HEK293T (cell line): Measurements from ENCODE around the gene FAM107B.

Source experiments
- ARNT ChIP-seq: fragments of 450-650 bp; IDR thresholded peaks from 2 replicates; pipeline ENCODE4 v1.6.1; 2017; ENCODE audit warnings: mild to moderate bottlenecking
- BHLHE40 ChIP-seq: fragments of 450-650 bp; IDR thresholded peaks from 2 replicates; pipeline ENCODE4 v1.6.1; 2016; ENCODE audit warnings: mild to moderate bottlenecking, moderate library complexity, borderline replicate concordance
- ELF4 ChIP-seq: fragments of 450-650 bp; IDR thresholded peaks from 2 replicates; pipeline ENCODE4 v1.6.1; 2017; ENCODE audit warnings: antibody characterized with exemption
- FOXA1 ChIP-seq: fragments of 450-650 bp; IDR thresholded peaks from 2 replicates; pipeline ENCODE4 v1.6.1; 2016; ENCODE audit warnings: mild to moderate bottlenecking
- FOXK2 ChIP-seq: fragments of 450-650 bp; IDR thresholded peaks from 2 replicates; pipeline ENCODE4 v1.6.1; 2016; ENCODE audit warnings: mild to moderate bottlenecking
- FOXM1 ChIP-seq: fragments of 450-650 bp; IDR thresholded peaks from 2 replicates; pipeline ENCODE4 v1.6.1; 2017; ENCODE audit warnings: mild to moderate bottlenecking, borderline replicate concordance
- HDGF ChIP-seq: fragments of 450-650 bp; IDR thresholded peaks from 2 replicates; pipeline ENCODE4 v1.6.1; 2017; ENCODE audit warnings: antibody characterized with exemption, borderline replicate concordance
- LEF1 ChIP-seq: fragments of 450-650 bp; IDR thresholded peaks from 2 replicates; pipeline ENCODE4 v1.6.1; 2017; ENCODE audit warnings: mild to moderate bottlenecking, borderline replicate concordance
- NFRKB ChIP-seq: fragments of 450-650 bp; IDR thresholded peaks from 2 replicates; pipeline ENCODE4 v1.6.1; 2016; ENCODE audit warnings: mild to moderate bottlenecking, moderate library complexity
- PKNOX1 ChIP-seq: fragments of 450-650 bp; IDR thresholded peaks from 2 replicates; pipeline ENCODE4 v1.6.1; 2016
- SP1 ChIP-seq: fragments of 450-650 bp; IDR thresholded peaks from 2 replicates; pipeline ENCODE4 v1.6.1; 2017
- SUZ12 ChIP-seq: fragments of 450-650 bp; IDR thresholded peaks from 2 replicates; pipeline ENCODE4 v1.6.1; 2016; ENCODE audit warnings: mild to moderate bottlenecking
- TARDBP ChIP-seq: fragments of 450-650 bp; IDR thresholded peaks from 2 replicates; pipeline ENCODE4 v1.6.1; 2016
- ZNF384 ChIP-seq: fragments of 450-650 bp; IDR thresholded peaks from 2 replicates; pipeline ENCODE4 v1.6.1; 2016

DNA sequence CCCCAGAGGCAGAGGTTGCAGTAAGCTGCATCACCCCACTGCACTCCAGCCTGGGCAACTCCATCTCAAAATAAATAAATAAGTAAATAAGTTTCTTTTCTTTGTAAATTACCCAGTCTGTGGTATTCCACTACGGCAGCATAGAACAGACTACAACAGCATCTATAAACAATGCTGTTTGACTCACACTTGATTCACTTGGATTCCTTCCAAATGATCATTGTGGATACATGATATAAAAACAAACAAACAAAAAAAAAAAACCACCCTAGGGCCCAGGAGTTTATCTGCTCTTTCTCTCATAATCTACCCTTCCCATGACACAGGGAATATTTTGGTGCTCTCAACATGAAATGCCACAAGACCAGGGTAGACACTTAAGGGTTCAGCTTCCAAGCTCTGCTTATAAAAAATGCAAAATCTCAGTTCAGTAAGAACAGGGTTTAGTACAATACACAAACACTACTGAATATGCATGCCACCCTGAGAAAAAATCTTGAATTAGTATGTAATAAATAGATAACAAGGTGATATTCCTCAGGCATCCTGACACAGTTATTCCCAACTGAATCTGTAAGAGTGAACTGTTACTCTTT is 200.9 kb downstream of the FAM107B start:
- no peak for TF ChIP-seq LEF1
- TF ChIP-seq TARDBP, result no peak
- TF ChIP-seq ZNF384, result no peak
- no peak for TF ChIP-seq NFRKB
- no peak for TF ChIP-seq FOXK2
- no peak for TF ChIP-seq BHLHE40
- no peak for TF ChIP-seq FOXA1
- TF ChIP-seq HDGF, result no peak
- no peak for TF ChIP-seq SP1
- TF ChIP-seq ELF4, result no peak
- no peak for TF ChIP-seq FOXM1
- TF ChIP-seq ARNT, result no peak
- TF ChIP-seq PKNOX1, result no peak
- no peak for TF ChIP-seq SUZ12
